K562 (cell line): ENCODE measurements around the gene ECSIT. TPM values are rescaled to one million over a fixed set of nuclear protein-coding genes. Genes with fewer than 3 reads are reported as not detected.

Experiments
- ATAC-seq: fragments of 200-7000 bp; cut with Tn5 transposase; 3 replicates; pipeline ENCODE4 v1.9.1; 2020; ENCODE audit warnings: moderate library complexity
- BruUV-seq: library from RNA; stranded (reverse); fragments of 400-500 nt; replicated peaks from 2 replicates; lab custom pipeline; 2021; lab: Mats Ljungman, UMichigan
- CTCF ChIA-PET: fragments of 300-600 bp; formaldehyde crosslinking; extraction: SDS; loops from one replicate; lab custom pipeline; 2021; ENCODE audit warnings: low intra/inter-chr PET ratio; lab: Yijun Ruan, JAX
- POLR2A ChIA-PET: fragments of 300-600, 350-650 bp; sonication (Branson Sonifier 250); formaldehyde crosslinking; extraction: SDS; loops from one replicate; lab custom pipeline; 2021; ENCODE audit warnings: antibody characterized with exemption, inconsistent platforms; lab: Yijun Ruan, JAX
- DNase-seq, 4 experiments: peaks; one replicate each; pipeline versions ENCODE4 v3.0.0 to v3.0.0-alpha.2; 2011 to 2018; ENCODE audit warnings: low spot score in 3 of 4, mixed read lengths in 3 of 4; ENCODE audit errors: extremely low read depth in 1 of 4
- FAIRE-seq: peaks from 2 replicates; lab custom pipeline; 2011; peaks lifted over from hg19 to GRCh38; lab: Jason Lieb, UNC
- H2AFZ ChIP-seq: 2 replicates; pipeline ENCODE4 v1.6.0; 2011; ENCODE audit warnings: low read depth, low read length, control low read depth, inconsistent platforms
- H3K27ac ChIP-seq: fragments of 200-600 bp; 3 replicates; pipeline ENCODE4 v1.8.0; 2011; ENCODE audit warnings: low read depth, mild to moderate bottlenecking, control low read depth, inconsistent platforms, low read length, moderate library complexity, mixed read lengths; ENCODE audit errors: extremely low read depth
- H3K27me3 ChIP-seq, 2 experiments: fragments of 300-600 bp in 1 of 2; 2 replicates in 1 of 2; 3 replicates in 1 of 2; pipeline versions ENCODE4 v1.6.0 to v1.8.0; 2011; ENCODE audit warnings: inconsistent platforms in 2 of 2, low read length in 2 of 2, mild to moderate bottlenecking in 1 of 2, mixed read lengths in 1 of 2, moderate library complexity in 1 of 2; ENCODE audit not compliant: control insufficient read depth in 2 of 2, insufficient read depth in 2 of 2
- H3K36me3 ChIP-seq: fragments of 300-600 bp; 3 replicates; pipeline ENCODE4 v1.8.0; 2011; ENCODE audit warnings: mild to moderate bottlenecking, low read length, inconsistent platforms; ENCODE audit not compliant: control insufficient read depth, insufficient read depth
- H3K4me1 ChIP-seq, 2 experiments: fragments of 200-600 bp in 1 of 2; replicated peaks in 1 of 2; 2 replicates in 1 of 2; 3 replicates in 1 of 2; pipeline versions ENCODE4 v1.5.1 to v1.8.0; 2011; ENCODE audit warnings: inconsistent platforms in 2 of 2, low read length in 2 of 2, mild to moderate bottlenecking in 1 of 2, mixed read lengths in 1 of 2, moderate library complexity in 1 of 2; ENCODE audit not compliant: control insufficient read depth in 2 of 2, insufficient read depth in 2 of 2
- H3K4me2 ChIP-seq: 2 replicates; pipeline ENCODE4 v1.6.1; 2011; ENCODE audit warnings: low read length, control low read depth, inconsistent platforms, mixed read lengths; ENCODE audit not compliant: insufficient read depth
- H3K4me3 ChIP-seq: fragments of 200-600 bp; sonication (generic), shearing (Covaris generic); 2 replicates; pipeline ENCODE4 v1.5.1; 2016; ENCODE audit warnings: control low read depth, inconsistent platforms
- H3K79me2 ChIP-seq: fragments of 200-600 bp; 3 replicates; pipeline ENCODE4 v1.8.0; 2011; ENCODE audit warnings: low read length, inconsistent platforms; ENCODE audit not compliant: control insufficient read depth, insufficient read depth
- H3K9ac ChIP-seq, 2 experiments: 2 replicates each; pipeline versions ENCODE4 v1.6.0 to v1.6.1; 2011; ENCODE audit warnings: low read depth in 2 of 2, low read length in 2 of 2, control low read depth in 1 of 2, inconsistent platforms in 1 of 2, mild to moderate bottlenecking in 1 of 2, mixed read lengths in 1 of 2; ENCODE audit not compliant: insufficient read depth in 1 of 2
- H3K9me1 ChIP-seq: one replicate; pipeline ENCODE4 v1.6.0; 2011; ENCODE audit warnings: inconsistent platforms, mild to moderate bottlenecking, low read length, moderate library complexity; ENCODE audit not compliant: control insufficient read depth, insufficient read depth
- H3K9me3 ChIP-seq: replicated peaks from 2 replicates; pipeline ENCODE4 v1.5.1; 2011; ENCODE audit warnings: low read depth, low read length, inconsistent platforms; ENCODE audit not compliant: control insufficient read depth, insufficient read depth
- H4K20me1 ChIP-seq: replicated peaks from 2 replicates; pipeline ENCODE4 v1.6.1; 2011; ENCODE audit warnings: low read length, inconsistent platforms, mixed read lengths; ENCODE audit not compliant: control insufficient read depth, insufficient read depth
- CUX1 ChIP-seq: fragments of 200-800 bp; sonication (Bioruptor generic); IDR thresholded peaks from 2 replicates; pipeline ENCODE4 v1.6.1; 2016; ENCODE audit warnings: missing genetic modification characterization, missing compliant biosample characterization
- HMBOX1 ChIP-seq: sonication (generic); IDR thresholded peaks from 2 replicates; pipeline ENCODE4 v1.6.1; 2016
- NELFE ChIP-seq: IDR thresholded peaks from 2 replicates; pipeline ENCODE4 v1.6.1; 2011; ENCODE audit warnings: mild to moderate bottlenecking; ENCODE audit not compliant: insufficient read depth, insufficient read length
- NFIC ChIP-seq: fragments of 450-650 bp; IDR thresholded peaks from 2 replicates; pipeline ENCODE4 v1.6.1; 2017; ENCODE audit warnings: mild to moderate bottlenecking, inconsistent platforms
- THRA ChIP-seq: fragments of 450-650 bp; IDR thresholded peaks from 2 replicates; pipeline ENCODE4 v1.6.1; 2017; ENCODE audit warnings: mild to moderate bottlenecking, moderate library complexity
- U2AF2 ChIP-seq: fragments of 200-400 bp; formaldehyde crosslinking; optimal IDR thresholded peaks from 2 replicates; pipeline ENCODE3; 2017; ENCODE audit warnings: low read depth, mild to moderate bottlenecking, low read length
- ZNF124 ChIP-seq: sonication (generic); formaldehyde crosslinking; IDR thresholded peaks from 2 replicates; pipeline ENCODE4 v1.8.1; 2022; ENCODE audit warnings: missing genetic modification reagents
- ZNF274 ChIP-seq: IDR thresholded peaks from 2 replicates; pipeline ENCODE4 v1.6.1; 2011; ENCODE audit warnings: low read depth, mild to moderate bottlenecking, low read length, moderate library complexity, borderline replicate concordance
- ZNF592 ChIP-seq: fragments of 450-650 bp; IDR thresholded peaks from 2 replicates; pipeline ENCODE4 v1.6.1; 2017; ENCODE audit warnings: antibody characterized with exemption, mild to moderate bottlenecking
- WGBS: fragments of 100-300 bp; shearing (Covaris generic); methylation state at CpG from one replicate; pipeline ENCODE4 v1.1.6; 2016; ENCODE audit warnings: low coverage, mixed read lengths; ENCODE audit not compliant: insufficient coverage; ENCODE audit errors: missing lambda C conversion rate; 5-methylcytosine and 5-hydroxymethylcytosine counted together
- in situ Hi-C: fragments of 300-500 bp; cut with MboI; formaldehyde crosslinking; loops from 4 replicates; pipeline ENCODE4 v1.15.0; 2018; ENCODE audit warnings: inconsistent platforms, mixed read lengths
- intact Hi-C: fragments of 100-400 bp; cut with micrococcal nuclease; formaldehyde crosslinking; loops from 2 replicates; pipeline ENCODE4 v1.14.2; 2022
- polyA plus RNA-seq, 8 experiments: library from polyadenylated mRNA; depleted of rRNA in 4 of 8; stranded (reverse) in 5 of 8; unstranded in 3 of 8; fragments of >200 nt; fragmentation: Nextera tagmentation in 2 of 8; fragmentation: Illumina TruSeq in 1 of 8; extraction: Ambion mirVana in 2 of 8; extraction: Trizol in 1 of 8; gene quantifications; 2 replicates each; pipeline versions ENCODE4 v1.2.1 to v1.2.3, GENCODE V29; 2011 to 2014; ENCODE audit warnings: inconsistent platforms in 1 of 8, missing spikeins in 1 of 8
- total RNA-seq, 7 experiments: library from RNA; depleted of rRNA in 6 of 7; stranded (reverse); fragments of >200 nt in 6 of 7; fragmentation: Illumina TruSeq in 2 of 7; extraction: Trizol in 2 of 7; gene quantifications; 2 replicates each; pipeline versions ENCODE4 v1.2.1 to v1.2.3, GENCODE V29; 2011 to 2021; ENCODE audit warnings: low replicate concordance in 1 of 7

ECSIT gene
- total and polyA plus RNA-seq, 9 of the 15 experiments (the other 6 are each of a cell fraction or from before 2014, with no cell fraction given), result 1.1 to 82.5 (median 43.9) TPM

- no peak overlapping the region for H3K27ac ChIP-seq
- no peak overlapping the region for H3K4me3 ChIP-seq
- peak in 1 of 4 experiments; percentile 6 for DNase-seq
- H3K9me3 ChIP-seq, result no peaks in the 10 kb centered on the region
- 32% methylated on average over 13 of the region's 20 CpGs for WGBS
- no peaks in the 10 kb centered on the region for H3K9me1 ChIP-seq
- 0 out of 2 replicates have a peak, but pooled peaks cover 4% of the 10 kb centered on the region for H4K20me1 ChIP-seq
- FAIRE-seq, result no peak
- no peak overlapping the region for H2AFZ ChIP-seq
- no peaks in the 10 kb centered on the region for H3K36me3 ChIP-seq
- ATAC-seq, result no peak
- H3K27me3 ChIP-seq, result peaks cover 0 to 9% of the 10 kb centered on the region in 2 experiments; a peak in 3 of 5 replicates
- H3K79me2 ChIP-seq, result no peaks in the 10 kb centered on the region
- ChIA-PET POLR2A (interaction anchor here (0.6 to 1.1 kb wide), 2 partner anchors 14 to 195 kb away, joined by 3 to 4 read pairs; no protein-coding TSS in a partner anchor), CTCF (no interaction called here)
- 0 out of 4 replicates have a peak overlapping the region, but pooled peaks of 1 of the 2 experiments have one; percentile 28 for H3K9ac ChIP-seq
- peaks cover 0 to 33% of the 10 kb centered on the region in 2 experiments; a peak in 3 of 5 replicates for H3K4me1 ChIP-seq
- H3K4me2 ChIP-seq, result no peak overlapping the region
- intact Hi-C loops (no loop called here), in situ Hi-C loops (no loop called here)
- no TSS peak for BruUV-seq
- TF ChIP-seq U2AF2, result no peak
- no peak for TF ChIP-seq ZNF592
- no peak for TF ChIP-seq THRA
- no peak for TF ChIP-seq CUX1 (CRISPR knock-in tag)
- TF ChIP-seq NELFE, result no peak
- TF ChIP-seq HMBOX1, result no peak
- no peak for TF ChIP-seq ZNF274
- TF ChIP-seq NFIC, result no peak
- TF ChIP-seq ZNF124, result no peak
Measured at GRCh38 chr19:11457831-11458230, 71.1 kb downstream of the ECSIT start.
